Erythroblast (primary cell): ENCODE data around the gene SCARB1.

Experiments
- GATA1 ChIP-seq: IDR thresholded peaks from 2 replicates; pipeline ENCODE4 v1.6.1; 2011; ENCODE audit warnings: low read depth, mild to moderate bottlenecking, control low read depth, low read length, moderate library complexity
- POLR2A ChIP-seq: IDR thresholded peaks from 2 replicates; pipeline ENCODE4 v1.6.1; 2011; ENCODE audit warnings: mild to moderate bottlenecking, low read length

- TF ChIP-seq POLR2A (no peak), GATA1 (no peak)
Measured at GRCh38 chr12:124813782-124814181, 49.9 kb downstream of the SCARB1 start.
